DMS53 treated with DMSO at 0.1 percent for 48 hours (cell line): ENCODE data around the gene KCNS3.
A peak's percentile ranks its signal among the peaks of the same experiment; 100 is the strongest.

Source experiments
- DNase-seq: peaks from one replicate; lab custom pipeline; 2025; ENCODE audit not compliant: unreplicated experiment; lab: John Stamatoyannopoulos, UW

KCNS3 gene

GRCh38 chr2:17878281-17879136 is at the start of gene KCNS3:
KCNS3 (plus strand) TSS chr2:17878667; CDS start chr2:17931009, 52,342 bp downstream.
- peak; percentile 21 for DNase-seq

GRCh38 chr2:17830053-17831034 is 48.1 kb upstream of the KCNS3 start:
- peak; percentile 89 for DNase-seq

- no peak for DNase-seq
These were observed 43.0 kb upstream of the KCNS3 start for GRCh38 chr2:17835516-17835915.

GRCh38 chr2:17839959-17840358 is 38.5 kb upstream of the KCNS3 start:
- DNase-seq, result no peak

DNA sequence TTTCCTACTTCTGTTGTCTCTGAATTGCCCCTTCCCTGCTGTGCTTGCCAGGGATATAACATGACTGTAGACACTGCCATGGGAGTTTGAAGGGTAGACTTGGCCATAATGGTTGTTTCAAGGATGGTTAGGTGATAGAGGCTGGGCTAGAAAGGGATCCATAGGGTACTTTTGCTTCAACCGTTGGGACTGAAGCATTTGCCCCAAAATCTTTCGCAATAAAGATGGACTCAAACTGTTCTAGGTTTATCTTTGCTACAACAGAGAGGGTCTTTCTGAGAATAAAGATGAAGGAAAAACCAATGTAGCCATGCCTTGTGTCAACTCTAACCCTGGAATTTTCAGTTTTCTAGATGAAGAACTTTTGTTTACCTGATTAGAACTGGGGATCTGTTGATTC is 35.0 kb upstream of the KCNS3 start:
- no peak for DNase-seq

- DNase-seq, result no peak
These were observed 32.7 kb upstream of the KCNS3 start for GRCh38 chr2:17845806-17846205.

GRCh38 chr2:17846676-17847075 is 31.8 kb upstream of the KCNS3 start:
- no peak for DNase-seq

DNA sequence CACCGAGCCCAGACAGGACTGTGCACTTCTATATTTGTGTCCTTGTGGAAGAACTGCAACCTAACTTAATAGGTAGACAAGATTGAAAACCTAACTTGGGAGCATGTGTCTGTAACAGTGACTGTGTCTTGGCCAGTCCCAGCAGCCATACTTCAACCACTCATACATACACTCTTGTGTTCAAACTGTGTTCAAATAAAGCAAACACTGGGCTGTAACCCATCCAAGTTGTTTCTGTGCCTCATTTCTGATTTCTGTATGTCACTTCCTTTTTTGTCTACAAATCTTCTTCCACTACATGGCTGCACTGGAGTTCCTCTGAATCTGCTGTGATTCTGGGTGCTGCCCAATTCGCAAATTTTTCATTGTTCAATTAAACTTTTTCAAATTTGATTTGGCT is 31.2 kb upstream of the KCNS3 start:
- DNase-seq, result no peak

- DNase-seq, result no peak
These were observed 29.2 kb upstream of the KCNS3 start for GRCh38 chr2:17849275-17849674.

- DNase-seq, result no peak
These were observed 28.3 kb upstream of the KCNS3 start for GRCh38 chr2:17850151-17850550.

- DNase-seq, result peak; percentile 40
These were observed 26.5 kb upstream of the KCNS3 start for GRCh38 chr2:17851731-17852585.

DNA sequence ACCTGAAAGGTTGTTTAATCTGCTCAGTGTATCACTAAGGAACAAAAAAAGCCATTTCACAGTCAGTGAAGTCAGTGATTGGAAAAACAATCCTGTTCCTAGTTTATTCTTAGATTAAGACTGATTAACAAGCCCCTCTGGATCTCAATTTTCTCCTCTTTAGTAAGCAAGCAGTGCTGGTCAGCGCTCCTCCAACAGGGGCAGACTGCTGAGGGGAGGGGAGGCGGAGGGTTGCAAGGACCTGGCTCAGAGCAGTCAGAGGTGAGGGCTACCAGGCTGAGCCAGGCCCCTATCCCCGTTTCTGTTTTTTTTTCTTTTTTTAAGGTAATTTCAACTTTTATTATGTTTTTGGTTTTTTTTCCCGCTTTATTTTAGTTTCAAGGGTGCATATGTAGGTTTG is 24.7 kb upstream of the KCNS3 start:
- no peak for DNase-seq

DNA sequence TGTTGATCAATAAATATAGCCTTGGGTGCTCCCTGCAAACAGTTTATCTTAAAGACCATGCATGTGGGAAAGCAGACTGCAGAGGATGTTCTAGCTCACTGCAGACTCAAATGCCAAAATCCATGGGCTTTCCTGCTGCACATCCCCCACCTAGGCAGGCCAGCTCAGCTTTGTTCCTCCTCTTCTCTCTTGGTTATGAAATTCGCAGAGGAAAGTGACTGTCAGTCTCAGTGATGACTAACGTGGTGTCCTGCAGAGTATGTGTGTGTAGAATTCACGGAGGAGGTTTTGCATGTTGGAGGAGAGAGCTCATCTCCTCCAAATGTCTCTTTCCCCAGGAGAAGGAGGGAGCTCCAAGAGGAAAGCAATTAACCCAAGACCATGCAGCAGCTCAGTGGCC is 21.4 kb upstream of the KCNS3 start:
- no peak for DNase-seq

- no peak for DNase-seq
These were observed 20.4 kb upstream of the KCNS3 start for GRCh38 chr2:17858064-17858463.

DNA sequence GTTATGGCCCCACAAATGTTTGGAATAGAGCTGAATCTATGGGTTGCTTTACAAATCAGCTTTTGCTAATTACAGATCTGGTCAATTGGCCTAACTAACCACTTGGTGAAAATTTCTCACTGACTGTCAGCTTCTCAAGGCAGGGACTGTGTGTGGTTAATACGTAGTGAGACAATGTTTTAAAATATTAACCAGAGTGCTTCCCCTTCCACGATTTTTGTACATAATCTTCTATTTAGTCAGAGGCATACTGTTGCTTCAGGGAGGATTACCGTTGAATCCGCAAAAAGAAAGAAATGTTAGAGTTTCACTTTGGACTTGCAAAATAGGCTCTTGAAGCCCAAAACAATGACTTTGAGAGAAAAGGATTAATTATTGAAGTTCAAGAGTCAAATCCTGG is 14.9 kb upstream of the KCNS3 start:
- DNase-seq, result no peak

DNA sequence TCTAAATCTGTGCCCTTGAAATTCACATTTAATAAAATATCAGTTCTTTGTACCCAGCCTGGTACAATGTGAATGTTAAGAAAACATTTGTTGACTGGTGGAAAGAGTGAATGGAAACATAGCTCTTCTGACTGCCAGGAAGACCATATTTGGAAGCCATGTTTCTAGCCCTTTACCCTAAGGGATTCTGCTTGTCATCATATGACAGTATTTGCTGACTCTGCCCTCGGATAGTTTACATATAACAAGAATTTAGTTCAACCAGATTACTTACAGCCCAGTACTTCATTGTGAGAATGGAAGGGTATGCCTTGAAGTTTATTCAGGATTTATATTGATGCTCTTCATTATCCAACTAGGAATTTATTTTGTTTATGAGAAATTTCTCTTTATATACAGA is 13.8 kb upstream of the KCNS3 start:
- DNase-seq, result no peak

- peak; percentile 5 for DNase-seq
These were observed 11.3 kb upstream of the KCNS3 start for GRCh38 chr2:17867133-17867532.

- DNase-seq, result no peak
These were observed 9.3 kb upstream of the KCNS3 start for GRCh38 chr2:17869128-17869527.

DNA sequence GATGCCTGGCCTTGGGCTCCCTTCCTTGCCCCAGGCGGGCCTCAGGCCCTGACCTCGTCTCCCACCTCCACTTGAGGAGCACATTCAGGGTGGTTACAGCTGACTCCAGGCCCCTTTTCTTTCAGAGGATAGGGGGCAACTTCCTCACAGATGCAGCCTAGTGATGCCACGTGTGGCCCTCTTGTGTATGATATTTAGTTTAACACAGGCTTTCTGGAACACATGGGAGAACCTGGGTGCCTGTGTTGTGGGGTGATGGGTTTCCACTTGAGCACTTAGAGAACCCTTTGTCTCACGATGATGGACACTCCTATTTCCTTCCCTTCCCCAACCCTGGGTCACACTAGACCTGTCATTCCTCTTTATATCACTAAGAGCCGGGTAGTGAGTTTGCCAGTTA is 6.8 kb upstream of the KCNS3 start:
- no peak for DNase-seq

DNA sequence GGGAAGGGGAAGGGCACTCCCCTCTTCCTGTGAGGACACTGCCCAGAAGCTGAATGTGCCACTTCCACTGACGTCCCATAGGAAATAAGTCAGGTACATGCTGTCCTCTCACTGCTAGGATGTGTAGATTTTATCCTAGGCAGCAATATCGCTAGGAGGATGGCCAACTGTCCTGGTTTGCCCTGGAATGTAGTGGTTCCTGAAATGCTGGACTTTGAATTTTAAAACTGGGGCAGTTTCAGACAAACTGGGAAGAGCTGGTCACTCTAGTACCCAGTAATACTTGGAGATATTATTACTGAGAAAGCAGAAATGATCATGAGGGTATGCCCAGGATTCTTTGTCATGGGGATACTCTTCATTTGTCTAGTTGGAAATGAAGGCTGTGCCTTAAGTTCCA is 5.4 kb upstream of the KCNS3 start:
- DNase-seq, result no peak

DNA sequence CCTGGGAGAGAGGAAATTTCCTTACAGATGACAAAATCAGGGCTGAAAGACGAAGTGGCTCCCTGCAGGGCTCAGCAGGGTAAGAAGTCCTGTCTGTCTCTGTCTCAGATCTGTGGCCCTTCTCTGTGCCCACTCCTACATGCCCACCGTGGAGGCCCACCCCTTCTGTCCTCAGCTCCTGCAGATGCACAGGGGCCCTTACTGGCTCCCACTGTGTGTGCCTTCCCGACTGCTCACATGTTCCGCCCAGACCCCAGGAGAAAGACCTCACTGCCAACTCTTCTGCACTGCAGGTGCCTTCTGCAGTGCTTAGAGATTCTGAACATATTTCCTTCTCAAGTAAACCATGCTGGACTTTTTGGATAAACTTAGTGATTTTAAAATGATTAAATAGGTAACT is 1.9 kb upstream of the KCNS3 start:
- no peak for DNase-seq
